HEK293T (cell line): ENCODE measurements around the gene RBBP4.

Experiments
- CTCF ChIA-PET: fragments of 350-600 bp; formaldehyde crosslinking; extraction: SDS; loops from one replicate; lab custom pipeline; 2021; ENCODE audit warnings: antibody characterized with exemption, inconsistent platforms; lab: Yijun Ruan, JAX
- POLR2A ChIA-PET: fragments of 350-600 bp; formaldehyde crosslinking; extraction: SDS; loops from one replicate; lab custom pipeline; 2020; ENCODE audit warnings: antibody characterized with exemption, inconsistent platforms; lab: Yijun Ruan, JAX
- DNase-seq: peaks from one replicate; pipeline ENCODE4 v3.0.0; 2012; ENCODE audit warnings: mixed read lengths; ENCODE audit errors: extremely low spot score
- ARNT ChIP-seq: fragments of 450-650 bp; IDR thresholded peaks from 2 replicates; pipeline ENCODE4 v1.6.1; 2017; ENCODE audit warnings: mild to moderate bottlenecking
- BHLHE40 ChIP-seq: fragments of 450-650 bp; IDR thresholded peaks from 2 replicates; pipeline ENCODE4 v1.6.1; 2016; ENCODE audit warnings: mild to moderate bottlenecking, moderate library complexity, borderline replicate concordance
- CTBP1 ChIP-seq: fragments of 450-650 bp; IDR thresholded peaks from 2 replicates; pipeline ENCODE4 v1.6.1; 2016; ENCODE audit warnings: borderline replicate concordance
- ELF4 ChIP-seq: fragments of 450-650 bp; IDR thresholded peaks from 2 replicates; pipeline ENCODE4 v1.6.1; 2017; ENCODE audit warnings: antibody characterized with exemption
- FOXA1 ChIP-seq: fragments of 450-650 bp; IDR thresholded peaks from 2 replicates; pipeline ENCODE4 v1.6.1; 2016; ENCODE audit warnings: mild to moderate bottlenecking
- FOXK2 ChIP-seq: fragments of 450-650 bp; IDR thresholded peaks from 2 replicates; pipeline ENCODE4 v1.6.1; 2016; ENCODE audit warnings: mild to moderate bottlenecking
- FOXM1 ChIP-seq: fragments of 450-650 bp; IDR thresholded peaks from 2 replicates; pipeline ENCODE4 v1.6.1; 2017; ENCODE audit warnings: mild to moderate bottlenecking, borderline replicate concordance
- HDGF ChIP-seq: fragments of 450-650 bp; IDR thresholded peaks from 2 replicates; pipeline ENCODE4 v1.6.1; 2017; ENCODE audit warnings: antibody characterized with exemption, borderline replicate concordance
- L3MBTL2 ChIP-seq: fragments of 450-650 bp; conservative IDR thresholded peaks from 2 replicates; pipeline ENCODE4 v1.6.1; 2016; ENCODE audit warnings: mild to moderate bottlenecking
- LEF1 ChIP-seq: fragments of 450-650 bp; IDR thresholded peaks from 2 replicates; pipeline ENCODE4 v1.6.1; 2017; ENCODE audit warnings: mild to moderate bottlenecking, borderline replicate concordance
- NFRKB ChIP-seq: fragments of 450-650 bp; IDR thresholded peaks from 2 replicates; pipeline ENCODE4 v1.6.1; 2016; ENCODE audit warnings: mild to moderate bottlenecking, moderate library complexity
- SP1 ChIP-seq: fragments of 450-650 bp; IDR thresholded peaks from 2 replicates; pipeline ENCODE4 v1.6.1; 2017
- SUZ12 ChIP-seq: fragments of 450-650 bp; IDR thresholded peaks from 2 replicates; pipeline ENCODE4 v1.6.1; 2016; ENCODE audit warnings: mild to moderate bottlenecking
- TARDBP ChIP-seq: fragments of 450-650 bp; IDR thresholded peaks from 2 replicates; pipeline ENCODE4 v1.6.1; 2016
- ZNF384 ChIP-seq: fragments of 450-650 bp; IDR thresholded peaks from 2 replicates; pipeline ENCODE4 v1.6.1; 2016
- TF ChIP-seq, protein P1 (sequence below): fragments of 450-650 bp; IDR thresholded peaks from 2 replicates; pipeline ENCODE4 v1.6.1; 2016

Gene RBBP4

DNA sequence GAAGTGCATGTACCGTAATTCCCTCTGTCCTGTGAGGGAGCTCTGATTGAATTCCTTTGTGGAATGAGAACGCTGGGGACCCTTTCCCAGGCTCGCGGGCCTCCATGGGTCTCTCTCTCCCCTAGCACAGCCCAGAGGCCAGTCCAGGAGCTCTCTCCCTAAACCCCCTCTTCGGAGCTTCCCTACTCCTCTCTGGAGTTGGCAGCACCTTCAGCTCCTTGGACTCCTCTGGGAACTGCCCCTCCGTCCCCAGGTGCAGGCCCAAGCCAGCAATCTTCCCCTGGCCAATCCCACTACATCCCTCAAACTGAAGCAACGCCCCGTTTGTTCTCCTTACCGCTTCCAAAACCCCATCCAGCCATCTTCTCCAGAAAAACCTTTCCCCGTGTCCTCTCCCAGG lies 62.1 kb downstream of the RBBP4 start:
- POLR2A ChIA-PET: interaction anchor here (1.0 to 2.0 kb wide), 3 partner anchors 24 to 61 kb away, joined by 3 to 11 read pairs (median 8); no protein-coding TSS in a partner anchor
- CTCF ChIA-PET: interaction anchor here (0.6 to 2.6 kb wide), 18 partner anchors 10 to 313 kb away, joined by 3 to 61 read pairs (median 6); partner anchors contain the start of gene SYNC
- DNase-seq: no peak
- TF ChIP-seq, protein P1, sequence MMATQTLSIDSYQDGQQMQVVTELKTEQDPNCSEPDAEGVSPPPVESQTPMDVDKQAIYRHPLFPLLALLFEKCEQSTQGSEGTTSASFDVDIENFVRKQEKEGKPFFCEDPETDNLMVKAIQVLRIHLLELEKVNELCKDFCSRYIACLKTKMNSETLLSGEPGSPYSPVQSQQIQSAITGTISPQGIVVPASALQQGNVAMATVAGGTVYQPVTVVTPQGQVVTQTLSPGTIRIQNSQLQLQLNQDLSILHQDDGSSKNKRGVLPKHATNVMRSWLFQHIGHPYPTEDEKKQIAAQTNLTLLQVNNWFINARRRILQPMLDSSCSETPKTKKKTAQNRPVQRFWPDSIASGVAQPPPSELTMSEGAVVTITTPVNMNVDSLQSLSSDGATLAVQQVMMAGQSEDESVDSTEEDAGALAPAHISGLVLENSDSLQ: no peak
- TF ChIP-seq LEF1 (no peak), CTBP1 (no peak), ARNT (no peak), TARDBP (no peak), ZNF384 (no peak), L3MBTL2 (no peak), SUZ12 (no peak), FOXK2 (no peak), FOXA1 (no peak), NFRKB (no peak), SP1 (no peak), BHLHE40 (no peak), ELF4 (no peak), FOXM1 (no peak), HDGF (no peak)

DNA sequence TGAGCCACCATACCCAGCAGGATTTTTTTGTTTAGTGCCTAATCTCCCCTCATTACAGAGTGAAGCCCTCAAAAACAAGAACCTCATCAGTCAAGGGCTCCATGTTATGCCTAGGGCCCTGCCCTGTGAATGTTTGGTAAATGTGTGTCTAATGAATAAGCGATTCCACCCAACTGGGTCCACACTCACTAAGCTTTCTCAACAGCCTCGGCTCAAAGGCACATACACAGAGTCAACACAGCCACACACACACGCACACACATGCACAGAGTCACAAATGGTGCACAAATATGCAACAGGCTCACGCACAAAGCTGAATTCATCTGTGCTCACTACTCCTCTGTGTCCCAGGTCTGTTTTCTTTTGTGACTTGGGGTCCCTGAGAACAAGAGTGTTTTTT lies 63.3 kb downstream of the RBBP4 start:
- no peak for TF ChIP-seq SP1
- no peak for TF ChIP-seq SUZ12
- no peak for TF ChIP-seq CTBP1
- TF ChIP-seq, protein P1: no peak
- POLR2A ChIA-PET: no interaction called here
- no peak for DNase-seq
- CTCF ChIA-PET: interaction anchor here (0.8 to 1.4 kb wide), 2 partner anchors 9 to 59 kb away, joined by 4 read pairs; no protein-coding TSS in a partner anchor

DNA sequence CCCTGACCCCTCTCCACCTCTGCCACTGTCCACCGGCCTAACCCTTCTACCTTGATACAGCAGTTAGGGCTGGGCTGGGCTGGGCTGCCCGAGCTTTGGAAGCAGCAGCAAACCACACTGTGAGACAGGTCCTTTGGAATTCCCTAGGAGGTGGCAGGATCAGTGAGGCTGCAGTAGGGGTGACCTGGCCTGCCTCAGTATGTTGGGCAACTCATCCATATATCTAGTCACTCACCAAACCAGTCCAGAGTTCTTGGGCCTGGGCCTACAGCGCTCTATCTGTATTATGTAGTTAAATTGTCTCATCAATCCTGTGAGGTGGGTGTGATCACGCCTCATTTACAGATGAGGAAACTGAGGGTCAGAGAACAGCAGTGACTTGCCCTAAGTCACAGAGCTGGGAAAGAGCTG lies 64.9 kb downstream of the RBBP4 start:
- POLR2A ChIA-PET: interaction anchor here (0.7 to 3.5 kb wide), 3 partner anchors 10 to 29 kb away, joined by 3 to 19 read pairs (median 3); no protein-coding TSS in a partner anchor
- DNase-seq: no peak
- CTCF ChIA-PET: no interaction called here
- TF ChIP-seq FOXM1 (no peak), CTBP1 (no peak), HDGF (no peak), NFRKB (no peak), BHLHE40 (no peak), FOXA1 (no peak), ARNT (no peak), ZNF384 (no peak), TARDBP (no peak), L3MBTL2 (no peak)
- TF ChIP-seq, protein P1: no peak

DNA sequence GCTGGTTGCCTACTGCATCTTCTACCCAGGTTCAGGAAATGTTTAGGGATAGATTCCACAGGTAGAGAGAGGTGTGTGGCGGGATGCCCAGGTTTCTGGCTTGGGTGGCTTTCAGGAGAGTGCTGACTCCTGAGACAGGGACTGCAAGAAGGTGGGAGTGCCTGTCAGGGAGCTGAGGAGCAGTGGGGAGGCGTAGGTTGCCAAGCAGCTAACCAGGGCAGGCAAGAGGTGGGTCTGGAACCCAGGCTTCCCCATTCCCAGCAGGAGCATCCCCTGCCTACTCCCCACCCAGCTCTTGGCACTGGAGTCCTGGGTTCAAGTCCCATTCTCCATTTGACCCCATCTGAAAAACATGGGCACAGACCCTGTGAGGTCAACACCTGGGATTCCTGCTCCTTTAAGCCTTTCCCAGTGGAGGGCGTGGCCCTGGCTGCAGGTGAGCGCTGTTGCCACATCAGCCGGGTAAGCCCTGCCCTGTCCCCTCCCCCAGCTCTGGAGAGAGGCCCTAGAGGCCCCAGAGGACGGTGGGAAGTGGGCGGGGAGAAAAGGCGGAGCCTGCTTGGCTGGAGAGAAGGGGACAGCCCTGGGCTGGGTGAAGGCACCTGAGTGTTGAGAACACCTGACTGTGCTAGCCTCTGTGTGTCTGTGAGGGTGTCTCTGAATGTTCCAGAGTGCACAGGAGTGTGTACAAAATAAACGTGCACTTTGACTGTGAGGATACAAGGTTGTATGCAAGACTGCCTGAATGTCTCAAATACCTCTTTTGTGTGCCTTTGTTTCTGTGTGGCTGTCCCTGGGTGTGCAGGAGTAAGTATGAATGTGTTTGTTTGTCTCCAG lies 65.5 kb downstream of the RBBP4 start:
- DNase-seq: peak; percentile 89
- POLR2A ChIA-PET: interaction anchor here (0.7 to 3.5 kb wide), 3 partner anchors 11 to 28 kb away, joined by 3 to 19 read pairs (median 3); no protein-coding TSS in a partner anchor
- CTCF ChIA-PET: interaction anchor here (1.4 to 1.5 kb wide), 2 partner anchors 12 to 57 kb away, joined by 4 to 5 read pairs; no protein-coding TSS in a partner anchor
- TF ChIP-seq ARNT (no peak), ZNF384 (no peak), SP1 (no peak)

DNA sequence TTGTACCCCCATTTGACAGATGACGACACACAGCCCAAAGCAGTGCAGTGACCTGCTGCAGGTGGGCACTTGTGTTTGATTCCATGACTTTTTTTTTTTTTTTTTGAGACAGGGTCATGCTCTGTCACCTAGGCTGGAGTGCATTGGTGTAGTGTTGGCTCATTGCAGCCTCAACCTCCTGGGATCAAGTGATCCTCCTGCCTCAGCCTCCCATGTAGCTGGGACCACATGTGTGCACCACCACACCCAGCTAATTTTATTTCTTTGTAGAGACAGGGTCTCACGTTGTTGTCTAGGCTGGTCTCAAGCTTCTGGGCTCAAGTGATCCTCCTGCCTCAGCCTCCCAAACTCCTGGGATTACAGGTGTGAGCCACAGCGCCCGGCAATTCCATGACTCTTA lies 66.5 kb downstream of the RBBP4 start:
- no peak for DNase-seq
- ChIA-PET CTCF (interaction anchor here (1.4 to 1.5 kb wide), 2 partner anchors 12 to 56 kb away, joined by 4 to 5 read pairs; no protein-coding TSS in a partner anchor), POLR2A (interaction anchor here (3.5 kb wide), 1 partner anchor 12 kb away, joined by 19 read pairs; no protein-coding TSS in a partner anchor)
- TF ChIP-seq, protein P1: no peak
- TF ChIP-seq L3MBTL2 (no peak), CTBP1 (no peak), TARDBP (no peak), SUZ12 (no peak), SP1 (no peak), HDGF (no peak), LEF1 (no peak), FOXK2 (no peak), FOXM1 (no peak), ELF4 (no peak), NFRKB (no peak), ZNF384 (no peak), ARNT (no peak), FOXA1 (no peak), BHLHE40 (no peak)
